B cell (primary cell): ENCODE measurements around the gene ZNF79. TPM values are rescaled to one million over a fixed set of nuclear protein-coding genes. Genes with fewer than 3 reads are reported as not detected.

Experiments
- ATAC-seq: fragments of 200-7000 bp; cut with Tn5 transposase; one replicate; pipeline ENCODE4 v1.10.0; 2021; ENCODE audit warnings: low read depth, mild to moderate bottlenecking, moderate number of reproducible peaks, moderate library complexity
- CTCF ChIA-PET: fragments of 350-600 bp; sonication (Branson Sonifier 250); formaldehyde crosslinking; loops from one replicate; lab custom pipeline; 2021; ENCODE audit warnings: antibody characterized with exemption, inconsistent platforms; lab: Charles Lee
- POLR2A ChIA-PET: fragments of 350-600 bp; sonication (Branson Sonifier 250); formaldehyde crosslinking; loops from one replicate; lab custom pipeline; 2021; ENCODE audit warnings: antibody characterized with exemption; lab: Charles Lee
- DNase-seq: peaks from one replicate; pipeline ENCODE4 v3.0.0; 2013
- H2AFZ ChIP-seq: 2 replicates; pipeline ENCODE4 v1.6.1; 2012; ENCODE audit warnings: mild to moderate bottlenecking, low read depth, low read length; ENCODE audit not compliant: insufficient read depth, poor library complexity, severe bottlenecking
- H3K27ac ChIP-seq, 2 donors: 1 replicate in 1 of 2; 2 replicates in 1 of 2; pipeline ENCODE4 v1.5.1; 2012 to 2013; ENCODE audit warnings: low read length in 2 of 2, mild to moderate bottlenecking in 2 of 2, moderate library complexity in 1 of 2
- H3K27me3 ChIP-seq, 4 experiments: fragments of 200-600 bp in 1 of 4; sonication (generic) in 1 of 4; replicated peaks in 1 of 4; 1 replicate in 2 of 4; 2 replicates in 2 of 4; pipeline versions ENCODE4 v1.6.1 to v1.7.0; 2013 to 2016; ENCODE audit warnings: low read length in 3 of 4, mild to moderate bottlenecking in 2 of 4, mixed read lengths in 1 of 4, moderate library complexity in 1 of 4; ENCODE audit not compliant: insufficient read depth in 4 of 4, control insufficient read depth in 3 of 4; ENCODE audit errors: control extremely low read depth in 1 of 4
- H3K36me3 ChIP-seq, 2 experiments: replicated peaks in 1 of 2; 1 replicate in 1 of 2; 2 replicates in 1 of 2; pipeline versions ENCODE4 v1.6.1 to v1.7.1; 2013; ENCODE audit warnings: low read length in 1 of 2; ENCODE audit not compliant: insufficient read depth in 2 of 2, control insufficient read depth in 1 of 2; ENCODE audit errors: control extremely low read depth in 1 of 2, extremely low read depth in 1 of 2
- H3K4me1 ChIP-seq, 2 donors: fragments of 200-600 bp in 1 of 2; sonication (generic) in 1 of 2; 1 replicate in 1 of 2; 2 replicates in 1 of 2; pipeline versions ENCODE4 v1.5.1 to v1.6.1; 2013 to 2017; ENCODE audit warnings: low read length in 2 of 2; ENCODE audit not compliant: control insufficient read depth in 2 of 2, insufficient read depth in 2 of 2
- H3K4me2 ChIP-seq: replicated peaks from 2 replicates; pipeline ENCODE3; 2012; ENCODE audit warnings: mild to moderate bottlenecking, low read depth, low read length; ENCODE audit not compliant: poor library complexity, severe bottlenecking
- H3K4me3 ChIP-seq, 5 experiments: fragments of 200-600 bp in 1 of 5; sonication (generic) in 1 of 5; 1 replicate in 3 of 5; 2 replicates in 2 of 5; pipeline versions ENCODE4 v1.5.1 to v1.7.0; 2011 to 2016; ENCODE audit warnings: low read length in 4 of 5, mild to moderate bottlenecking in 4 of 5, low read depth in 2 of 5, control low read depth in 1 of 5, moderate library complexity in 1 of 5; ENCODE audit not compliant: insufficient read depth in 1 of 5; ENCODE audit errors: control extremely low read depth in 1 of 5, extremely low read depth in 1 of 5
- H3K79me2 ChIP-seq: fragments of 200-600 bp; sonication (generic); one replicate; pipeline ENCODE4 v1.6.0; 2016; ENCODE audit warnings: low read length; ENCODE audit not compliant: control insufficient read depth, insufficient read depth
- H3K9ac ChIP-seq: fragments of 200-600 bp; sonication (generic); 2 replicates; pipeline ENCODE4 v1.6.1; 2017; ENCODE audit warnings: mild to moderate bottlenecking, low read length, moderate library complexity
- H3K9me3 ChIP-seq, 3 donors: one replicate each; pipeline versions ENCODE4 v1.6.1 to v1.7.1; 2013; ENCODE audit warnings: low read length in 2 of 3; ENCODE audit not compliant: control insufficient read depth in 2 of 3, insufficient read depth in 1 of 3; ENCODE audit errors: control extremely low read depth in 1 of 3
- H4K20me1 ChIP-seq: 2 replicates; pipeline ENCODE4 v1.6.0; 2012; ENCODE audit warnings: mild to moderate bottlenecking, low read length; ENCODE audit not compliant: insufficient read depth, control insufficient read depth, poor library complexity, severe bottlenecking
- H3K27ac Mint-ChIP-seq: one replicate; pipeline ENCODE4 v1.8.0; 2021; ENCODE audit warnings: mixed read lengths
- H3K27me3 Mint-ChIP-seq: one replicate; pipeline ENCODE4 v1.8.0; 2021; ENCODE audit warnings: mixed read lengths
- H3K4me1 Mint-ChIP-seq: one replicate; pipeline ENCODE4 v1.8.0; 2021; ENCODE audit warnings: mixed read lengths
- H3K4me3 Mint-ChIP-seq: one replicate; pipeline ENCODE4 v1.8.0; 2021; ENCODE audit warnings: mixed read lengths
- H3K9me3 Mint-ChIP-seq: one replicate; pipeline ENCODE4 v1.8.0; 2022; ENCODE audit warnings: mixed read lengths; ENCODE audit not compliant: insufficient read depth
- EZH2 ChIP-seq: IDR thresholded peaks from 2 replicates; pipeline ENCODE4 v1.6.1; 2012; ENCODE audit warnings: borderline replicate concordance, low read depth, mild to moderate bottlenecking, moderate library complexity, low read length; ENCODE audit not compliant: insufficient read depth, poor library complexity, severe bottlenecking
- WGBS: methylation state at CpG from one replicate; pipeline ENCODE4 v1.1.5; 2013; ENCODE audit warnings: missing lambda C conversion rate; ENCODE audit not compliant: insufficient coverage; 5-methylcytosine and 5-hydroxymethylcytosine counted together
- intact Hi-C: fragments of 100-400 bp; cut with micrococcal nuclease; formaldehyde crosslinking; loops from one replicate; pipeline ENCODE4 v1.10.0; 2022
- polyA plus RNA-seq: library from polyadenylated mRNA; depleted of rRNA; stranded (reverse); fragments of >200 nt; gene quantifications from 2 replicates; pipeline ENCODE4 v1.2.3, GENCODE V29; 2012
- total RNA-seq, 2 donors: library from RNA; stranded (reverse); fragments of 120-200 nt in 1 of 2; gene quantifications; 1 replicate in 1 of 2; 2 replicates in 1 of 2; pipeline versions ENCODE4 v1.2.3 to v1.2.4, GENCODE V29; 2013 to 2022
- TF ChIP-seq, protein P1 (sequence below): fragments of 200-600 bp; IDR thresholded peaks from one replicate; pipeline ENCODE4 v1.8.0; 2022; ENCODE audit warnings: antibody characterized with exemption, mild to moderate bottlenecking

Gene ZNF79
- total and polyA plus RNA-seq, 2 donors (not counting 1 experiment from before 2014, with no cell fraction given) = 4.8 to 16.1 TPM

DNA sequence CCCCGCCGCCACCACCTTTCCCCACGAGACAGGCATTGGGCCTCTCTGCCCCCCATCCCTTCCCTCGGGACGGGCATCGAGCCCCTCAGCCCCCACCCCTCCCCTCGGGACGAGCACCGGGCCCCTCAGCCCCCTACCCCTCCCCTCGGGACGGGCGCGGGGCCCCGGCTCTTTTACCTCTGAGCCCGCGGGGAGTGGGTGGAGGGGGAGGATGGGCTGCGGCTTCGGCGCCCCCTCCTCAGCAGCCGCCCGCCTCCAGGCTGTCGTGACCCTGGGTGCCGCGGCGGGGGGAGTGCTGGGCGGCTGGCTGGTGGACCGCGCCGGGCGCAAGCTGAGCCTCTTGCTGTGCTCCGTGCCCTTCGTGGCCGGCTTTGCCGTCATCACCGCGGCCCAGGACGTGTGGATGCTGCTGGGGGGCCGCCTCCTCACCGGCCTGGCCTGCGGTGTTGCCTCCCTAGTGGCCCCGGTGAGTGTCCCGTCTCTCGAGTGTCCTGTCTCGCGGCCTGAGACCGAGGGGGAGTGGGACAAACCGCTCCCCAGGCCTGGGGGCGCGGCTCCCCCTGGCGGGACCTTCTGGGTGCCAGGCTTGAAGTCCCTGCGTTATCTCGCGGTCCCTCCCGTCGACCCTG lies 26.4 kb upstream of the ZNF79 start:
- TF ChIP-seq, protein P1, sequence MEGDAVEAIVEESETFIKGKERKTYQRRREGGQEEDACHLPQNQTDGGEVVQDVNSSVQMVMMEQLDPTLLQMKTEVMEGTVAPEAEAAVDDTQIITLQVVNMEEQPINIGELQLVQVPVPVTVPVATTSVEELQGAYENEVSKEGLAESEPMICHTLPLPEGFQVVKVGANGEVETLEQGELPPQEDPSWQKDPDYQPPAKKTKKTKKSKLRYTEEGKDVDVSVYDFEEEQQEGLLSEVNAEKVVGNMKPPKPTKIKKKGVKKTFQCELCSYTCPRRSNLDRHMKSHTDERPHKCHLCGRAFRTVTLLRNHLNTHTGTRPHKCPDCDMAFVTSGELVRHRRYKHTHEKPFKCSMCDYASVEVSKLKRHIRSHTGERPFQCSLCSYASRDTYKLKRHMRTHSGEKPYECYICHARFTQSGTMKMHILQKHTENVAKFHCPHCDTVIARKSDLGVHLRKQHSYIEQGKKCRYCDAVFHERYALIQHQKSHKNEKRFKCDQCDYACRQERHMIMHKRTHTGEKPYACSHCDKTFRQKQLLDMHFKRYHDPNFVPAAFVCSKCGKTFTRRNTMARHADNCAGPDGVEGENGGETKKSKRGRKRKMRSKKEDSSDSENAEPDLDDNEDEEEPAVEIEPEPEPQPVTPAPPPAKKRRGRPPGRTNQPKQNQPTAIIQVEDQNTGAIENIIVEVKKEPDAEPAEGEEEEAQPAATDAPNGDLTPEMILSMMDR = peak; percentile 36
- TF ChIP-seq EZH2 = no peak
- no peaks in the 10 kb centered on the region for H4K20me1 ChIP-seq
- Mint-ChIP-seq H3K27ac (peak overlapping the region; percentile 67), H3K27me3 (no peaks in the 10 kb centered on the region), H3K4me3 (peak overlapping the region; percentile 86), H3K4me1 (peaks cover 14% of the 10 kb centered on the region), H3K9me3 (no peaks in the 10 kb centered on the region)
- H3K27ac ChIP-seq = peak overlapping the region in 1 of 2 donors; percentile 74
- peaks cover 4 to 16% of the 10 kb centered on the region in 2 donors for H3K4me1 ChIP-seq
- POLR2A ChIA-PET = interaction anchor here (1.2 to 1.6 kb wide), 3 partner anchors 26 to 172 kb away, joined by 4 to 21 read pairs (median 19); partner anchors contain the start of genes LRSAM1, RPL12 and ZNF79
- no peaks in the 10 kb centered on the region for H3K9me3 ChIP-seq
- ATAC-seq (no peak), DNase-seq (peak; percentile 64)
- peaks cover 8% of the 10 kb centered on the region for H3K79me2 ChIP-seq
- H3K4me2 ChIP-seq = peak overlapping the region; percentile 98
- peak overlapping the region in 4 of 5 experiments; percentile 43 to 73 (median 62) for H3K4me3 ChIP-seq
- peak overlapping the region; percentile 91 for H2AFZ ChIP-seq
- H3K27me3 ChIP-seq = peaks cover 0 to 7% (median 2%) of the 10 kb centered on the region in 4 experiments
- intact Hi-C loops = loop anchor here (1.0 to 5.0 kb wide), 8 partner anchors 27 to 669 kb away; partner anchors contain the start of genes FPGS, LRSAM1, NAIF1 and PTRH1
- no peaks in the 10 kb centered on the region for H3K36me3 ChIP-seq
- 2% methylated on average over 39 of the region's 55 CpGs for WGBS
- CTCF ChIA-PET = interaction anchor here (1.0 to 2.0 kb wide), 8 partner anchors 10 to 483 kb away, joined by 3 to 16 read pairs (median 6); partner anchors contain the start of genes RALGPS1 and ZNF79
- peak overlapping the region; percentile 84 for H3K9ac ChIP-seq

DNA sequence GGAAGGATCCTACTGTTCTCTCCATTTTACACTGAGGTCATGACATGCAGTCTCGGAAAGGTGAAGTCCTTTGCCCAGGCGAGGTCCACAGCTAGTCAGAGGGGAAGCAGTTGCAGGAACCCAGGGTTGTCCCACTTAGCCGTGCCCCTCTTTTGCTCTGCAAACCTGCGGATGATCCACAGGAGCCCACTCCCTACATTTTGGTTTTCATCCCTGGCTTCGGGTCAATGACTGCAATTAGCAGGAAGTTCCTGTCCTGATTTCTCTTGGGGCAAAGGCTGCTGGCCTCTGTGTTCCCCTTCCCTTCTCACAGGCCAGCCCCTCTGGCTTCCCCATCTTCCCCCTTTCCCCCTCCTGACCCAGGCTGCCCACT lies 25.9 kb upstream of the ZNF79 start:
- Histone ChIP-seq H4K20me1 (no peaks in the 10 kb centered on the region), H3K4me3 (peak overlapping the region in 4 of 5 experiments; percentile 43 to 73 (median 62)), H3K27me3 (peaks cover 0 to 7% (median 2%) of the 10 kb centered on the region in 4 experiments), H3K4me2 (peak overlapping the region; percentile 98), H3K79me2 (peaks cover 8% of the 10 kb centered on the region), H3K27ac (no peak overlapping the region), H2AFZ (peak overlapping the region; percentile 91), H3K4me1 (peaks cover 4 to 16% of the 10 kb centered on the region in 2 donors), H3K36me3 (no peaks in the 10 kb centered on the region), H3K9ac (peak overlapping the region; percentile 84), H3K9me3 (no peaks in the 10 kb centered on the region)
- intact Hi-C loops = loop anchor here (1.0 to 5.0 kb wide), 2 partner anchors 184 to 319 kb away; partner anchors contain the start of genes PTRH1 and TTC16
- no peaks in the 10 kb centered on the region for H3K9me3 Mint-ChIP-seq
- no peak for TF ChIP-seq EZH2
- TF ChIP-seq, protein P1 = peak; percentile 3
- CTCF ChIA-PET = interaction anchor here (0.8 kb wide), 1 partner anchor 184 kb away, joined by 4 read pairs; no protein-coding TSS in a partner anchor
- 58% methylated on average over 5 of the region's 5 CpGs for WGBS
- H3K27me3 Mint-ChIP-seq = no peaks in the 10 kb centered on the region
- POLR2A ChIA-PET = interaction anchor here (1.7 kb wide), 1 partner anchor 53 kb away, joined by 4 read pairs; the partner anchor contains the start of genes LRSAM1 and RPL12
- no peak for ATAC-seq
- peak overlapping the region; percentile 67 for H3K27ac Mint-ChIP-seq
- H3K4me1 Mint-ChIP-seq = peaks cover 14% of the 10 kb centered on the region
- no peak for DNase-seq
- peak overlapping the region; percentile 85 for H3K4me3 Mint-ChIP-seq
